OCI-LY1 (cell line): ENCODE measurements around the gene STXBP3.
"Not testable (repeated sequence)": the region's sequence is repeated elsewhere in the genome, so short reads cannot be mapped to it uniquely, and the experiment has no call there.

Experiments
- H2AFZ ChIP-seq: fragments of 200-600 bp; sonication (generic), shearing (Covaris generic); 2 replicates; pipeline ENCODE4 v1.6.0; 2014; ENCODE audit warnings: antibody characterized with exemption, mild to moderate bottlenecking, low read length
- H3F3A ChIP-seq: fragments of 200-600 bp; sonication (generic), shearing (Covaris generic); 2 replicates; pipeline ENCODE4 v1.6.0; 2014; ENCODE audit warnings: mild to moderate bottlenecking, antibody characterized with exemption, low read length, moderate library complexity; ENCODE audit not compliant: insufficient read depth
- H3K27ac ChIP-seq: fragments of 200-600 bp; sonication (generic); 2 replicates; pipeline ENCODE4 v1.5.1; 2014; ENCODE audit warnings: low read length, mixed run types, mild to moderate bottlenecking, low read depth; ENCODE audit not compliant: poor library complexity, severe bottlenecking
- H3K27me3 ChIP-seq: fragments of 200-600 bp; sonication (generic); 2 replicates; pipeline ENCODE4 v1.6.0; 2014; ENCODE audit warnings: antibody characterized with exemption, mild to moderate bottlenecking, low read length, moderate library complexity; ENCODE audit not compliant: insufficient read depth
- H3K36me3 ChIP-seq: fragments of 200-600 bp; sonication (generic); 2 replicates; pipeline ENCODE4 v1.6.1; 2014; ENCODE audit warnings: mild to moderate bottlenecking, antibody characterized with exemption, low read length, moderate library complexity, mixed read lengths; ENCODE audit not compliant: insufficient read depth
- H3K4me1 ChIP-seq: fragments of 200-600 bp; sonication (generic); 2 replicates; pipeline ENCODE4 v1.5.1; 2014; ENCODE audit warnings: mild to moderate bottlenecking, low read length, moderate library complexity; ENCODE audit not compliant: insufficient read depth, severe bottlenecking
- H3K4me2 ChIP-seq: fragments of 200-600 bp; sonication (generic), shearing (Covaris generic); 2 replicates; pipeline ENCODE4 v1.6.1; 2014; ENCODE audit warnings: low read length
- H3K4me3 ChIP-seq: fragments of 200-600 bp; sonication (generic); 2 replicates; pipeline ENCODE4 v1.5.1; 2014; ENCODE audit warnings: low read length, low read depth, mild to moderate bottlenecking, mixed read lengths; ENCODE audit not compliant: poor library complexity, severe bottlenecking
- H3K79me2 ChIP-seq: fragments of 200-600 bp; shearing (Covaris generic); 2 replicates; pipeline ENCODE4 v1.6.1; 2016; ENCODE audit warnings: mixed run types, low read length, mixed read lengths; ENCODE audit not compliant: insufficient read depth
- H3K9ac ChIP-seq: fragments of 200-600 bp; sonication (generic), shearing (Covaris generic); 2 replicates; pipeline ENCODE4 v1.6.1; 2014; ENCODE audit warnings: mild to moderate bottlenecking, low read length, mixed read lengths
- H3K9me2 ChIP-seq: fragments of 200-600 bp; sonication (generic), shearing (Covaris generic); 2 replicates; pipeline ENCODE4 v1.6.1; 2014; ENCODE audit warnings: low read depth, mild to moderate bottlenecking, low read length, mixed read lengths
- H3K9me3 ChIP-seq: fragments of 200-600 bp; shearing (Covaris generic); 2 replicates; pipeline ENCODE4 v1.6.1; 2014; ENCODE audit warnings: low read length, mixed read lengths
- H4K20me1 ChIP-seq: fragments of 200-600 bp; sonication (generic), shearing (Covaris generic); 2 replicates; pipeline ENCODE4 v1.6.0; 2016; ENCODE audit warnings: mild to moderate bottlenecking, low read length; ENCODE audit not compliant: insufficient read depth
- EZH2 ChIP-seq: fragments of 200-600 bp; sonication (generic), shearing (Covaris generic); IDR thresholded peaks from 2 replicates; pipeline ENCODE4 v1.8.0; 2017; ENCODE audit warnings: borderline replicate concordance, mixed run types, mild to moderate bottlenecking, antibody characterized with exemption, low read length, moderate library complexity, mixed read lengths
- TF ChIP-seq, protein P1 (sequence below): fragments of 200-600 bp; sonication (generic), shearing (Covaris generic); IDR thresholded peaks from 2 replicates; pipeline ENCODE4 v1.5.1; 2017; ENCODE audit warnings: mild to moderate bottlenecking, antibody characterized with exemption, low read length, moderate library complexity, mixed read lengths

The STXBP3 gene

DNA sequence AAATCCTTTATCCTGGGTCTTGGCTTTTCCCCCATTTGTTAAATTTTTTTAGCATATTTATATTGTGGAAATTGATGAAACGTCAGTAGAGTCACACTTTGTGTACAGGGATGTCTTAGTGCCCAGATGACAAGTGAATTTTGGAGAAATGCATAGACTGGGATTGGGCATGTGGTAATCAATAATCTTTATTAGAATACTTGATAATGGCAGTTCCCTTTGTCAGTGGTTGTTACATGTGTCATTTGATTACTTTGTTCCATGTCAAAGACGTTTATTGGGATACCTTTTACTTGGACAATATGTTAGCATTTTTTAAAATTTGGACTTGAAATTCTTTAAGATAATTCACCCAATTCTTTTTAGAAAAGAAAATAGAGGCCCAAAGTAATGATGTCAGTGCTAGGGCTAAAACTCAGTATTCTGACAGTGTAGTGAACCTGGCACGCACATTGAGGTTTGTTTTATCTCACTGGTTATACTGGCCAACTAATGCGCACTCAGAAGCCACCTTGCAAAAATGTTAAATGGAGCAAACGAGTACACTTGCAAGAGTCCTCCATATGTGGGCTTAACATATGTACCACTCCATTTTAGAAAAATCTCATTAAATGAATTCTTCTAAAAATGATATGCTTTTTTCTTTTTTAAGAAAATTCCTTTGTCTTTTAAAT, 45.2 kb upstream of the STXBP3 start:
- Histone ChIP-seq H3K27me3 (no peaks in the 10 kb centered on the region), H3K9me2 (no peaks in the 10 kb centered on the region), H3K4me3 (no peak overlapping the region), H4K20me1 (no peaks in the 10 kb centered on the region), H3K4me2 (no peak overlapping the region), H3K36me3 (peaks cover 61% of the 10 kb centered on the region), H3F3A (0 out of 2 replicates have a peak, but pooled peaks cover 3% of the 10 kb centered on the region), H3K4me1 (peaks cover 16% of the 10 kb centered on the region), H3K79me2 (0 out of 2 replicates have a peak, but pooled peaks cover 1% of the 10 kb centered on the region), H3K27ac (no peak overlapping the region), H3K9me3 (no peaks in the 10 kb centered on the region), H3K9ac (no peak overlapping the region), H2AFZ (no peak overlapping the region)
- TF ChIP-seq EZH2: no peak
- TF ChIP-seq, protein P1, sequence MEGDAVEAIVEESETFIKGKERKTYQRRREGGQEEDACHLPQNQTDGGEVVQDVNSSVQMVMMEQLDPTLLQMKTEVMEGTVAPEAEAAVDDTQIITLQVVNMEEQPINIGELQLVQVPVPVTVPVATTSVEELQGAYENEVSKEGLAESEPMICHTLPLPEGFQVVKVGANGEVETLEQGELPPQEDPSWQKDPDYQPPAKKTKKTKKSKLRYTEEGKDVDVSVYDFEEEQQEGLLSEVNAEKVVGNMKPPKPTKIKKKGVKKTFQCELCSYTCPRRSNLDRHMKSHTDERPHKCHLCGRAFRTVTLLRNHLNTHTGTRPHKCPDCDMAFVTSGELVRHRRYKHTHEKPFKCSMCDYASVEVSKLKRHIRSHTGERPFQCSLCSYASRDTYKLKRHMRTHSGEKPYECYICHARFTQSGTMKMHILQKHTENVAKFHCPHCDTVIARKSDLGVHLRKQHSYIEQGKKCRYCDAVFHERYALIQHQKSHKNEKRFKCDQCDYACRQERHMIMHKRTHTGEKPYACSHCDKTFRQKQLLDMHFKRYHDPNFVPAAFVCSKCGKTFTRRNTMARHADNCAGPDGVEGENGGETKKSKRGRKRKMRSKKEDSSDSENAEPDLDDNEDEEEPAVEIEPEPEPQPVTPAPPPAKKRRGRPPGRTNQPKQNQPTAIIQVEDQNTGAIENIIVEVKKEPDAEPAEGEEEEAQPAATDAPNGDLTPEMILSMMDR: no peak

DNA sequence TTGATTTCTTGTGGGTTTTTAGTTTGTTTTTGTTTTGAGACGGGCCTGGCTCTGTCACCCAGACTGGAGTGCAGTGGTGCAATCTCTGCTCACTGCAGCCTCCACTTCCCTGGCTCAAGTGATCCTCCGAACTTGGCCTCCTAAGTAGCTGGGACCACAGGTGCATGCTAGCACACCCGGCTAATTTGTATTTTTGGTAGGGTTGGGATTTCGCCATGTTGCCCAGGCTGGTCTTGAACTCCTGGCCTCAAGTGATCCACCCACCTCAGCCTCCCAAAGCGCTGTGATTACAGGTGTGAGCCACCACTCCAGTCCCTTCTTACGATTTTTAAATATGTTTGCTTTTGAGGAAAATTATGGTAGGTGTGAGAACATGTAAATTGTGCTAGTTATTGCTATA, 44.4 kb upstream of the STXBP3 start:
- H3K4me3 ChIP-seq, H3K27me3 ChIP-seq, H2AFZ ChIP-seq, H3K27ac ChIP-seq, H3K9ac ChIP-seq, H3K4me2 ChIP-seq, H3K9me2 ChIP-seq, H3F3A ChIP-seq, H4K20me1 ChIP-seq, H3K79me2 ChIP-seq, H3K9me3 ChIP-seq: not testable (repeated sequence)
- Histone ChIP-seq H3K4me1 (peaks cover 16% of the 10 kb centered on the region), H3K36me3 (peaks cover 53% of the 10 kb centered on the region)

GRCh38 chr1:108703939-108704338, 42.5 kb upstream of the STXBP3 start:
- H3K27ac ChIP-seq: peak overlapping the region; percentile 54
- no peaks in the 10 kb centered on the region for H3K27me3 ChIP-seq
- H4K20me1 ChIP-seq: no peaks in the 10 kb centered on the region
- peak overlapping the region; percentile 9; the same call in 1 of the 2 replicates for H3K4me2 ChIP-seq
- H3K4me1 ChIP-seq: peaks cover 16% of the 10 kb centered on the region
- H3K4me3 ChIP-seq: no peak overlapping the region
- H3K79me2 ChIP-seq: no peaks in the 10 kb centered on the region
- H2AFZ ChIP-seq: no peak overlapping the region
- no peaks in the 10 kb centered on the region for H3K9me2 ChIP-seq
- peaks cover 35% of the 10 kb centered on the region for H3K36me3 ChIP-seq
- H3F3A ChIP-seq: 0 out of 2 replicates have a peak, but pooled peaks cover 3% of the 10 kb centered on the region
- no peak for TF ChIP-seq EZH2
- TF ChIP-seq, protein P1: no peak
- H3K9me3 ChIP-seq: no peaks in the 10 kb centered on the region
- no peak overlapping the region for H3K9ac ChIP-seq

- H3K27me3 ChIP-seq: no peaks in the 10 kb centered on the region
- H3K9ac ChIP-seq: no peak overlapping the region
- H3K4me1 ChIP-seq: peaks cover 16% of the 10 kb centered on the region
- H3K4me2 ChIP-seq: no peak overlapping the region
- TF ChIP-seq EZH2: no peak
- TF ChIP-seq, protein P1: no peak
- no peaks in the 10 kb centered on the region for H3K9me2 ChIP-seq
- H3K27ac ChIP-seq: no peak overlapping the region
- no peak overlapping the region for H3K4me3 ChIP-seq
- peaks cover 29% of the 10 kb centered on the region for H3K36me3 ChIP-seq
- 0 out of 2 replicates have a peak, but pooled peaks cover 3% of the 10 kb centered on the region for H3F3A ChIP-seq
- no peaks in the 10 kb centered on the region for H3K79me2 ChIP-seq
- no peaks in the 10 kb centered on the region for H3K9me3 ChIP-seq
- H4K20me1 ChIP-seq: no peaks in the 10 kb centered on the region
- H2AFZ ChIP-seq: no peak overlapping the region
Measured at GRCh38 chr1:108704496-108704895, 42.0 kb upstream of the STXBP3 start.
